Glutamatergic neuron (in vitro differentiated cells): Measurements from ENCODE around the gene NSD1. TPM values are rescaled to one million over a fixed set of nuclear protein-coding genes. Genes with fewer than 3 reads are reported as not detected.

ENCODE experiments used
- DNase-seq: peaks from one replicate; pipeline ENCODE4 v3.0.0; 2022
- H3K27ac Mint-ChIP-seq: one replicate; pipeline ENCODE4 v1.8.0; 2020; ENCODE audit warnings: mild to moderate bottlenecking, mixed read lengths, inconsistent platforms; ENCODE audit not compliant: unreplicated experiment
- H3K27me3 Mint-ChIP-seq: one replicate; pipeline ENCODE4 v1.8.0; 2020; ENCODE audit warnings: mild to moderate bottlenecking, moderate library complexity, mixed read lengths, inconsistent platforms; ENCODE audit not compliant: unreplicated experiment
- H3K36me3 Mint-ChIP-seq: one replicate; pipeline ENCODE4 v1.8.0; 2020; ENCODE audit warnings: mild to moderate bottlenecking, mixed read lengths, inconsistent platforms; ENCODE audit not compliant: unreplicated experiment
- H3K4me1 Mint-ChIP-seq: one replicate; pipeline ENCODE4 v1.8.0; 2020; ENCODE audit warnings: mild to moderate bottlenecking, low read depth, mixed read lengths, inconsistent platforms; ENCODE audit not compliant: unreplicated experiment
- H3K4me3 Mint-ChIP-seq: one replicate; pipeline ENCODE4 v1.8.0; 2020; ENCODE audit warnings: mild to moderate bottlenecking, mixed read lengths, inconsistent platforms; ENCODE audit not compliant: unreplicated experiment
- H3K9me3 Mint-ChIP-seq: one replicate; pipeline ENCODE4 v1.8.0; 2020; ENCODE audit warnings: mild to moderate bottlenecking, moderate library complexity, mixed read lengths, inconsistent platforms; ENCODE audit not compliant: unreplicated experiment
- CTCF ChIP-seq: fragments of 200-600 bp; sonication (generic); IDR thresholded peaks from one replicate; pipeline ENCODE4 v1.5.0; 2021; ENCODE audit not compliant: partially characterized antibody, unreplicated experiment
- total RNA-seq: library from RNA; stranded (reverse); fragmentation: NEBNext Ultra II Directional; extraction: Animal tissue kit (Norgen Biotek cat#: 25700); gene quantifications from one replicate; pipeline ENCODE4 v1.2.1, GENCODE V29; 2021; ENCODE audit not compliant: unreplicated experiment

NSD1 gene
- total RNA-seq, 1 donor from 2014 or later, result 151 TPM

DNA sequence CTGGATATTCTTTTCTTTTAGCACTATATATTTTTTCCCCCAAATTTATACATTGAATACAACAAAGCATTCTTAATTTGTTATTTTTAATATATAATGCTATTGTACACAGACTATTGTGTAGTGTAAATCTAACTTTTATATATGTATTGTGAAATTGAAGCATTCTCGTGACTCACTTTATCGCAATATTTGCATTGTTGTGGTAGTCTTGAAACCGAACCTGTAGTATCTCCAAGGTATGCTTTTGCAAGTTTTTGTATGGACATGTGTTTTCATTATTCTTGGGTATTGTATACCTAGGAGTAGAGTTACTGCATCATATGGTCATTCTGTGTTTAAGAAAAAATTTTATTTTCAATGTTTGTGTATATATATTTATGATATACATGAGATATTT, 49.6 kb downstream of the NSD1 start:
- no peak overlapping the region for H3K27ac Mint-ChIP-seq
- H3K4me1 Mint-ChIP-seq, result no peaks in the 10 kb centered on the region
- no peak overlapping the region for H3K4me3 Mint-ChIP-seq
- TF ChIP-seq CTCF, result no peak
- no peaks in the 10 kb centered on the region for H3K36me3 Mint-ChIP-seq
- no peak for DNase-seq
- peaks cover 2% of the 10 kb centered on the region for H3K27me3 Mint-ChIP-seq
- peaks cover 1% of the 10 kb centered on the region for H3K9me3 Mint-ChIP-seq

GRCh38 chr5:177183766-177184360, 50.3 kb downstream of the NSD1 start:
- no peak for DNase-seq
- Mint-ChIP-seq H3K27ac (no peak overlapping the region), H3K4me1 (peaks cover 2% of the 10 kb centered on the region), H3K9me3 (peaks cover 1% of the 10 kb centered on the region), H3K4me3 (no peak overlapping the region), H3K27me3 (peaks cover 2% of the 10 kb centered on the region), H3K36me3 (no peaks in the 10 kb centered on the region)
- TF ChIP-seq CTCF, result no peak

DNA sequence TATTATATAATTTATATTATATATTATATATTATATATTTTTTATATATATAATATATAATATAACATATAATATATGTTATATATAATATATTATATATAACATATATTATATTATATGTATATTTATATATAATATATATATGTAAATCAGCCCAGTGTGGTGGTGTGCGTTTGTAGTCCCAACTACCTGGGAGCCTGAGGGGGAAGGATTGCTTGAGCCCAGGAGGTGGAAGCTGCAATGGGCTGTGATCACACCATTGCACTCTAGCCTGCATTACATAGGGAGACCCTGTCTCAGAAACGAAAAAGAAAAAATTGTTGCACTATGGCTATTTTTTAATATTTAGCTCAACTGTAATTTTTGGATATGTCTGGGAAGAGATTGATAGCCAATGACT, 52.4 kb downstream of the NSD1 start:
- TF ChIP-seq CTCF, result no peak
- Mint-ChIP-seq H3K4me3 (no peak overlapping the region), H3K27me3 (no peaks in the 10 kb centered on the region), H3K9me3 (peaks cover 1% of the 10 kb centered on the region), H3K36me3 (no peaks in the 10 kb centered on the region), H3K4me1 (peaks cover 5% of the 10 kb centered on the region), H3K27ac (no peak overlapping the region)
- no peak for DNase-seq

GRCh38 chr5:177186645-177187044, 53.1 kb downstream of the NSD1 start:
- DNase-seq, result no peak
- Mint-ChIP-seq H3K36me3 (no peaks in the 10 kb centered on the region), H3K9me3 (peaks cover 1% of the 10 kb centered on the region), H3K4me3 (no peak overlapping the region), H3K27ac (no peak overlapping the region), H3K4me1 (peaks cover 5% of the 10 kb centered on the region), H3K27me3 (no peaks in the 10 kb centered on the region)
- no peak for TF ChIP-seq CTCF

- Mint-ChIP-seq H3K27ac (no peak overlapping the region), H3K9me3 (no peaks in the 10 kb centered on the region), H3K27me3 (no peaks in the 10 kb centered on the region), H3K4me1 (peaks cover 5% of the 10 kb centered on the region), H3K4me3 (no peak overlapping the region), H3K36me3 (no peaks in the 10 kb centered on the region)
- no peak for DNase-seq
- TF ChIP-seq CTCF, result no peak
Observed at GRCh38 chr5:177188775-177189174, 55.2 kb downstream of the NSD1 start.
